Measurements from ENCODE around the gene CCDC3.

GRCh38 chr10:12973149-12973718 lies 28.3 kb downstream of the CCDC3 start:
- TF ChIP-seq, protein P1, sequence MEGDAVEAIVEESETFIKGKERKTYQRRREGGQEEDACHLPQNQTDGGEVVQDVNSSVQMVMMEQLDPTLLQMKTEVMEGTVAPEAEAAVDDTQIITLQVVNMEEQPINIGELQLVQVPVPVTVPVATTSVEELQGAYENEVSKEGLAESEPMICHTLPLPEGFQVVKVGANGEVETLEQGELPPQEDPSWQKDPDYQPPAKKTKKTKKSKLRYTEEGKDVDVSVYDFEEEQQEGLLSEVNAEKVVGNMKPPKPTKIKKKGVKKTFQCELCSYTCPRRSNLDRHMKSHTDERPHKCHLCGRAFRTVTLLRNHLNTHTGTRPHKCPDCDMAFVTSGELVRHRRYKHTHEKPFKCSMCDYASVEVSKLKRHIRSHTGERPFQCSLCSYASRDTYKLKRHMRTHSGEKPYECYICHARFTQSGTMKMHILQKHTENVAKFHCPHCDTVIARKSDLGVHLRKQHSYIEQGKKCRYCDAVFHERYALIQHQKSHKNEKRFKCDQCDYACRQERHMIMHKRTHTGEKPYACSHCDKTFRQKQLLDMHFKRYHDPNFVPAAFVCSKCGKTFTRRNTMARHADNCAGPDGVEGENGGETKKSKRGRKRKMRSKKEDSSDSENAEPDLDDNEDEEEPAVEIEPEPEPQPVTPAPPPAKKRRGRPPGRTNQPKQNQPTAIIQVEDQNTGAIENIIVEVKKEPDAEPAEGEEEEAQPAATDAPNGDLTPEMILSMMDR (IDR thresholded peaks at IDR 0.05): no peak
- no peak for TF ChIP-seq POLR2A (IDR thresholded peaks at IDR 0.05)
